Measurements from ENCODE around the gene COG1. TPM values are rescaled to one million over a fixed set of nuclear protein-coding genes. Genes with fewer than 3 reads are reported as not detected.

COG1 gene
- total RNA-seq, 1 donor from 2014 or later = 27.8 TPM

- peaks cover 3% of the 10 kb centered on the region for H3K27me3 Mint-ChIP-seq (ENCODE audit: unreplicated experiment)
- no peak overlapping the region for H3K27ac Mint-ChIP-seq (ENCODE audit: unreplicated experiment)
- H3K4me1 Mint-ChIP-seq (ENCODE audit: unreplicated experiment) = peaks cover 7% of the 10 kb centered on the region
- H3K36me3 Mint-ChIP-seq (ENCODE audit: low read depth, unreplicated experiment) = peaks cover 39% of the 10 kb centered on the region
- TF ChIP-seq CTCF (IDR thresholded peaks at IDR 0.05; ENCODE audit: unreplicated experiment) = no peak
- H3K9me3 Mint-ChIP-seq (ENCODE audit: unreplicated experiment) = no peaks in the 10 kb centered on the region
- H3K4me3 Mint-ChIP-seq (ENCODE audit: unreplicated experiment) = no peak overlapping the region
- no peak for DNase-seq (ENCODE audit: low spot score)
Measured at GRCh38 chr17:73203788-73204479, 11.1 kb downstream of the COG1 start.

GRCh38 chr17:73205459-73205961 is 12.7 kb downstream of the COG1 start:
- no peak overlapping the region for H3K27ac Mint-ChIP-seq (ENCODE audit: unreplicated experiment)
- no peak overlapping the region for H3K4me3 Mint-ChIP-seq (ENCODE audit: unreplicated experiment)
- TF ChIP-seq CTCF (IDR thresholded peaks at IDR 0.05; ENCODE audit: unreplicated experiment) = no peak
- no peaks in the 10 kb centered on the region for H3K9me3 Mint-ChIP-seq (ENCODE audit: unreplicated experiment)
- H3K27me3 Mint-ChIP-seq (ENCODE audit: unreplicated experiment) = no peaks in the 10 kb centered on the region
- DNase-seq (ENCODE audit: low spot score) = no peak
- peaks cover 31% of the 10 kb centered on the region for H3K36me3 Mint-ChIP-seq (ENCODE audit: low read depth, unreplicated experiment)
- H3K4me1 Mint-ChIP-seq (ENCODE audit: unreplicated experiment) = peaks cover 7% of the 10 kb centered on the region

- Mint-ChIP-seq H3K36me3 (ENCODE audit: low read depth, unreplicated experiment) (peaks cover 21% of the 10 kb centered on the region), H3K4me3 (ENCODE audit: unreplicated experiment) (no peak overlapping the region), H3K27me3 (ENCODE audit: unreplicated experiment) (no peaks in the 10 kb centered on the region), H3K9me3 (ENCODE audit: unreplicated experiment) (no peaks in the 10 kb centered on the region), H3K27ac (ENCODE audit: unreplicated experiment) (peak overlapping the region; percentile 34), H3K4me1 (ENCODE audit: unreplicated experiment) (peaks cover 5% of the 10 kb centered on the region)
- DNase-seq (ENCODE audit: low spot score) = no peak
- no peak for TF ChIP-seq CTCF (IDR thresholded peaks at IDR 0.05; ENCODE audit: unreplicated experiment)
Measured at GRCh38 chr17:73208139-73208827, 15.4 kb downstream of the COG1 start.

GRCh38 chr17:73209436-73209835 is 16.6 kb downstream of the COG1 start:
- no peak for TF ChIP-seq CTCF (IDR thresholded peaks at IDR 0.05; ENCODE audit: unreplicated experiment)
- Mint-ChIP-seq H3K4me1 (ENCODE audit: unreplicated experiment) (no peaks in the 10 kb centered on the region), H3K27me3 (ENCODE audit: unreplicated experiment) (no peaks in the 10 kb centered on the region), H3K36me3 (ENCODE audit: low read depth, unreplicated experiment) (peaks cover 21% of the 10 kb centered on the region), H3K4me3 (ENCODE audit: unreplicated experiment) (no peak overlapping the region), H3K9me3 (ENCODE audit: unreplicated experiment) (no peaks in the 10 kb centered on the region), H3K27ac (ENCODE audit: unreplicated experiment) (no peak overlapping the region)
- no peak for DNase-seq (ENCODE audit: low spot score)
